NCI-H1048 (cell line): ENCODE results near the gene MED27.
"Not testable (repeated sequence)": the region's sequence is repeated elsewhere in the genome, so short reads cannot be mapped to it uniquely, and the experiment has no call there.

Experiments
- DNase-seq: peaks from one replicate; lab custom pipeline; 2025; lab: John Stamatoyannopoulos, UW

MED27 gene

GRCh38 chr9:132077881-132078698, 1.6 kb downstream of the MED27 start:
- DNase-seq = no peak

DNA sequence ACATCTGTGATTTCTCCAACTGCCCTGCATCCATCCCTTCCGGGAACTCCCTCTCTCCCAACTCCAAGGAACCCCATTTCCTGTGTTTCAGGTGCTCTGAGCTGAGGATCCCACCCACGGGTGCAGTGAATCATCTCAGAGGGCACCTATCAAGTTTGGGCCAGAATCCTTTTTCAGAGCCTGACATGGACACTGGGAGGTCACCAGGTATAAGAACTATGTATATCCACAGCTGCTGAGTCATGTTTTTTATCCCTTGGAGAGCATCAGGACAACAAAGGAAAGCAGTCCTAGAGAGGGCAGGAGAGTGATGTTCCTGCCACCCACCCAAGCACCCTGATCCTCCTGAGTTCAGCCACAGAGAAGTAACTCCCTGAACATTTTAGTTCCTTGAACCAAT, 3.8 kb downstream of the MED27 start:
- DNase-seq = no peak

GRCh38 chr9:132074736-132075135, 4.9 kb downstream of the MED27 start:
- DNase-seq = no peak

- DNase-seq = no peak
These were observed 7.7 kb downstream of the MED27 start for GRCh38 chr9:132071847-132072507.

DNA sequence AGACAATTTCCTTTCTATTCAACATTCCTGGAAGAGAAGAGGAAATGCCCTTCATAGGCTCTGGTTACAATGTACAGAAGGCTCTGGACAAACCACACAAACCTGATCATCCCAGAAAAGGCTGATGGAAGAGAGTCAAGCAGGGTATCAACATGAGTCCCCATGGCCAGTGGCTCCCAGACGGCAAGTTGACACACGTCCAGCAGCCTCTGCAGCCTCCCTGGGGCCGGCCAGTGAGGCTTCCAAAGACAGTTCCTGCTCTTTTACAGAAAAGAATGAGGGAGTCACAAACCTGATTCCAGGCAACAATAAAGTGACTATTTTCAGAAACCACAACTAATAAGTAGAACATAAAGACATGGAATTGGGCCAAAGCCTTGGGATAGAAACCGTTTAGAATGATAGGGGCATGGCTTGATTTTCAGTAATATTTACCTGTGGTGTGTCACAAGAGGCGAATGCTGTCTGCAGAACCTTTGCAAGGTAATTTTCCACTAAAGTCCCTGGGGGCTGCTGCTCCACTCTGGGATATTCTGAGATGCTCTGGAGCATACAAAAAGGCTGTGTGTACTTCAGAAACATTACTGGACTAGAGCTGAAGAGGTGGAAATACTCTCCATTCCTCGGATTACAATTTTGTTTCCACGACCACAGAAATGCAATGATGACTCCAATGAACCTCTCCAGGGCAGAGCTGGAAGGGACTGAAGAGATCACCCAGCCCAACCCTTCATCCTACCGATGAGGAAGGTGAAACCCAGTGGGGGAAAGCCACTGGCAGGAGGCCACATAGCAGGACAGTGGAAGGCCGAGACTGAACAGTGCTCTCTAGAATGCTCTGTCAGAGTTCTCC, 10.4 kb downstream of the MED27 start:
- DNase-seq = no peak

DNA sequence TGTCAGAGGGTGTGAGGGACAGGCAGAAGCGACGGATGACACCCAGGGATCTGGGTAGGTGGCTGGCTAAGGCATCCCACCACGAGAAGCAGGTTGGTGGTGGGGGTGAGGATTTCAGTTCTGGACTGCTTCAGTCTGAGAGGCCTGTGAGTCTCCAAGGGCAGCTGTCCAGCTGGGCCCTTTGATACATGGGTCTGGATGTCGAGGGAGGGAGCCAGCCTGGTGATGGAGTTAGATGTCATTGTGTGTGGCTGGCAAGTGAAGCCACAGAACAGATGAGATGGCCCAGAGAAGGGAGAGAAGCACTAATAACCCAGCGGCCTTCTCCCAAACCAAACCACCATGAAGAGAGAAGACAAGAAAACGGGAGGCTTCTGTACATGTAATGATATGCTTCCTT, 11.1 kb downstream of the MED27 start:
- no peak for DNase-seq

- DNase-seq = no peak
These were observed 13.2 kb downstream of the MED27 start for GRCh38 chr9:132066511-132066910.

- DNase-seq = no peak
These were observed 13.6 kb downstream of the MED27 start for GRCh38 chr9:132066057-132066456.

DNA sequence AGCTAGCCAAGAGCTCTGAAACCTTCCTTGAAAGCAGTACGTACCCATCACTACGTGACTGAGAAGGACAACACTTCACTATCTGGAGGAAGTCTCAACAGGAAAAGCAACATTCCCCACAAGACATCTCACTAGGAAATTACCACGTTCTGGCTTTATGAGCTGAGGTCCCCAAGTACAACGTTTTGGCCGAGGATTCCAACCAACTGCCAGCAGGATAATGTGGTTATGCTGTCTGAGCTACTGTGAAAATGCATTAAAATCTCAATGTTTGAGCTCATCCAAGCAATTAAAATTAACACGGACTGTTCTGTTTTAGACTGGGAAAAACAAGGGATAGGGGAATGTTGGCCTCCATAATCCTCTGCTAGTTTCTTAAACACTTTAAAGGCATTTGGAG, 16.4 kb downstream of the MED27 start:
- no peak for DNase-seq

DNA sequence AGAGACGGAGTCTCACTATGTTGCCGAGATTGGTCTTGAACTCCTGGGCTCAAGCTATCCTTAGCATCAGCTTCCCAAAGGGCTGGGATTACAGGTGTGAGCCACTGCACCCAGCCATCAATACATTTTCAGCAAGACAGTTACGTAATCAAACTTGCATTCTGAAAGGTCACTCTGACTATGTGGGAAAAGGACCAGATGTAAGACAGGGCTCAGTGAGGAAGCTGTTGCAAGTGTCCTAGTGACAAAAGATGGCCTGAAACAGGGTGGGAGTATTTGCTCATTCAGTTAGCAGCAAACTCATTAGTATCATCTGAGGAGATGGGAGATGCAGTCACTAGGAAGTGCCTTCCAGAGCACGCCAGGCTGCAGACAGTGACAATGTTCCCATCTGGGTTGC, 16.9 kb downstream of the MED27 start:
- no peak for DNase-seq

DNA sequence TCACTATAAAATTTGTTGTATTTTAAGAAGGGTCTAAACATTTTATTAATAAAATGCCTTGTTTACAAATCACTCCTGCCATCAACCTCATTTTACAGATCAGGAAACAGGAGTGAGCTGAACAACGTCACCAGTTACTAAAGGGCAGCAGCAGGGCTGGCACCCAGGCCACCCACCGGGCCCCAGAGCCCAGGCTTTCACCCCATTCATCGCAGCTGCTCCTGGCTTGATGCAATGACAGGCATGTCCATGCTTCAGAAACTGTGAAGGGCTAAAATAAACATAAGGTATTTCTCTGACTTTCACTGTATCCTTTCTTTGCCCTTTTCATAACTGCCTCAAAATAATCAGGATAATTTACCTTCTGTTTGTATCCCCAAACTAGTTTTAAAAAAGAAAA, 18.1 kb downstream of the MED27 start:
- DNase-seq = no peak

DNA sequence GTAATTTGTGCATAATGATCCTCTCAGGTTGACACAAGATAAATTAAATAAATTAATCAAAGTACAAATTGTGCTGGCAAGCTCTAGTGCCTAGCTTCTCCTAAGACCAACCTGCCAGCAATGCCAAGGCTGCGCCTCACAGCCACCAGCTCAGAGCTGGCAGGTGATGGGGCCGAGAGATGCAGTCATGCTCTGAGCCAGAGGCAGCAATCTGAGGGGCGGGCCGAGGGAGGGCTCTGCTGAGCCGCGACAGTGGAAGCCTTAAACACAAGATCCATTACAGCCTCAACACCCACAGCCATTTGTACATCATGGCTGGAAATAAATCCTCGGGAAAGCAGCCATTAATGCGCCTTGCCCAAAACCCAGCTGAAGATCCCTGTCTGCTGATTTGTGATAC, 20.3 kb downstream of the MED27 start:
- no peak for DNase-seq

- not testable (repeated sequence) for DNase-seq
These were observed 21.4 kb downstream of the MED27 start for GRCh38 chr9:132058226-132058625.

DNA sequence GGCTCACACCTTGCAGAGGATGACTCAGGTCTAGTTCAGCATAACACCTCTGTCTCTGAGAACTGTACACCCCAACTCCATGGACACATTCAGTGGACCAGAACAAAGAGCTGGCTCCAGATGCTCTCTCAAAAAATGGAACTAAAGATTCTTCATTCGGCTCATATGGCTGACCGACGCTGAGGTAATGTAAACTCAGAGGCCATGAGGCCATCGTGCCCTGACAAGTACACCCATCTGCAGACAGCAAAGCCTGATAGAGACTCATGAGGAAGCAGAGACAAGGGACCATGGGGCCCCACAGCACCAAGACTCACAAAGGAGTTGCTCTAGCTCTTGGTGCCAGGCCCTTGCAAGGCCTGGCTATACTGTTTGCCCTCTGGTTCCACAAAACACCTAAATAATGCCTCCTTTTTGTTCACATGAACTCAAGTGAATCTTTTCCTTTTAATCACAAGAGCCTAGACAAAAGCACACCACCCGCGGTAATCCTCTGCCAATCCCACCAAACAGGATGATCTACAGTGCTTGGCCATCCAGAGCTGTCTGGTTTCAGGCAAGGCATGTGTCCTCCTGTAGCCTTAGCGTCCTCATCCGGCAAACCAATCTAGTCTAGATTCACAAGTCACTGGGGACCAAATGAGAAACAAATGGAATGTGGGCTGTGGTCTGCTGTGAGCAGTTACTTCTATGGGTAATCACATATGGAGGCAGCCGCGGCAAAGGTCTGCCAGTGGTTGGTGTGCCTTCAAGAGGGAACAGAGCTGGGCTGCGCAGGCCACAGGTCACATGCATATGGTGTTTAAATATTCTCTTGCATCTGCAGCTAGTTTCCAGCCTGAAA, 22.7 kb downstream of the MED27 start:
- DNase-seq = no peak

DNA sequence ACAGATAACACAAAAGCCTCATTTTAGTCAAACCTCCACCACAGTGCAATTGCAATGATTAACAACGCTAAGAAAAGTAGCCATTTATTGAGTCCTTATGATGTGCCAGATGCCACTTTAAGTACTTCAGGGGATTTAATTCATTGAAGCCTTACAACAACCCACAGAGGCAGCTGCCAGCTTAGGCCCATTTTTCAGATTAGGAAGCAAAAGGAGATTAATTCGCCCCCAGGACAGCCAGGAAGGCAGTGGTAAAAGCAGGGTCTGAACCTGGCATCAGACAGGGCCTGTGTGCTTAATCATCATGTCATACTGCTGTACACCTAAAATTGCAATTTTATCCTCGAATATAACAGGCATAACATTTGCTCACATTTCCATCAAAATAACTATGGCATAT, 23.9 kb downstream of the MED27 start:
- no peak for DNase-seq

DNA sequence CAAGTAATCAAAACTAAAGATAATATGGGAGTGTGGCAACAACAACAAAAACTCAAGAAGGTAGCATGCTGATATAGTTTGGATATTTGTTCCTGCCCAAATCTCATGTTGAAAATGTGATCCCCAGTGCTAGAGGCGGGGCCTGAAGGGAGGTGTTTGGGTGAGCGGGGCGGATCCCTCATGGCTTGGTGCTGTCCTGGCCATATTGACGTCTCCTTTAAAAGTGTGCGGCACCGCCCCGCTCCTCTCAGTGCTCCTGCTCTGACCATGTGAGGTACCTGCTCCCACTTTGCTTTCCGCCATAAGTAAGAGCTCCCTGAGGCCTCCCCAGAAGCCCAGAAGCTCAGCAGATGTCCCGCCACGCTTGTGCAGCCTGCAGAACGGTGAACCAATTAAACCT, 25.6 kb downstream of the MED27 start:
- no peak for DNase-seq

DNA sequence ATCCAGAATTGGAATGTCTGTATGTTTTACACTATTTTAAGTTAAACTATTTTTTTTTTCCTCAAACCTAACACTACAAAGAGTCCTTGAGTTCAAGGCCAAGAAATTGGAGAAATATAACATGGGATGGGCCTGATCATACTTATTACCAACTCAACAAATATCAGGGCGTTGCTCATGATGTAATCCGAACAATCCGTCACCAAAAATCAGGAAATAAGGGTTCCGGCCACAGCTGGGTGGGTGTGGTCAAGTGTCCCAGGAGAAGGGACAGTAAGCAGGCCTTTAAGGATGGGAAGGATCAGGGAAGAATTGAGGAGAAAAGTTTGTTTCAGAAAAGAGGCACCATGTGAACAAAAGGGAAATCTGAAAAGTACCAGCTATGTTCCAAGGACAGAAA, 29.8 kb downstream of the MED27 start:
- DNase-seq = no peak

- no peak for DNase-seq
These were observed 30.3 kb downstream of the MED27 start for GRCh38 chr9:132049323-132049882.

DNA sequence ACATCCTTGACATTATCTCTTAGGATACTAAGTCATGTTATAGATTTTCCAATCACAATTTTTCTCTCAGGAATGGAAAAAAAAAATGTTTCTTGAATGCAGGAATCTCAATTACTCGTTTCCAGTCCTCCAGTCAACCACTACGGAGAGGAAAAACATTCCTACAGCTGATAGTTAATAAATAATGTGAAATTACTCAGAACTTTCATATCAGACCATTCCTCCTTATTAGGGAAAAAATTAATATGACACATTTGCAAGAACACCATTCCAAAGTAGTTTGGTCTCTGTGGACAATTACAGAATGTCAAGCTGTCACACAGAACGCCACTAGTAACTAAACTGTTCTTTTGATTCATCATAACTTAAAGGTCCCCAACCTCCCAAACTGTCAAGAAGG, 31.5 kb downstream of the MED27 start:
- DNase-seq = no peak

GRCh38 chr9:132046456-132046855, 33.2 kb downstream of the MED27 start:
- DNase-seq = no peak

- no peak for DNase-seq
These were observed 35.3 kb downstream of the MED27 start for GRCh38 chr9:132044176-132044875.
